SHP77 treated with DMSO at 0.1 percent for 48 hours (cell line): Measurements from ENCODE around the gene RCAN3.
"Not testable (repeated sequence)": the region's sequence is repeated elsewhere in the genome, so short reads cannot be mapped to it uniquely, and the experiment has no call there.

Source experiments
- DNase-seq: peaks from one replicate; lab custom pipeline; 2025; lab: John Stamatoyannopoulos, UW

Gene RCAN3

DNA sequence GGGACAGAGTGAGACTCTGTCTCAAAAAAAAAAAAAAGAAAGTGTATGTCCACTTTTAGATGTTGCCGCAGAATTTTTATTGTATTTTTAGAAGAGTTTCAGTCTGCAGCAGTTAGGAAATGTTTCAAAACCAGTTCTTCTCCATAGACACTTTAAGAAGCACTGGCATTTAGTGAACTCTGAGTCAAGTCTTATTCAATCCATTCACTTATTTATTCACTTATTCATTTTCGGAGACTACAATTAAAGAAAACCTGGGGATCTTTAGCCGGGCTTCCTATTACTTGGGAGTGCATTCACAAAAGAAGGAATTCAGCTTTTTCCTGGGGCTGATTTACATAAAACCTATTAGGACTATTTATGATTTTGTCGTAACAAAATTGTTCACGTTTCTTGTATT lies 12.3 kb downstream of the RCAN3 start:
- no peak for DNase-seq

DNA sequence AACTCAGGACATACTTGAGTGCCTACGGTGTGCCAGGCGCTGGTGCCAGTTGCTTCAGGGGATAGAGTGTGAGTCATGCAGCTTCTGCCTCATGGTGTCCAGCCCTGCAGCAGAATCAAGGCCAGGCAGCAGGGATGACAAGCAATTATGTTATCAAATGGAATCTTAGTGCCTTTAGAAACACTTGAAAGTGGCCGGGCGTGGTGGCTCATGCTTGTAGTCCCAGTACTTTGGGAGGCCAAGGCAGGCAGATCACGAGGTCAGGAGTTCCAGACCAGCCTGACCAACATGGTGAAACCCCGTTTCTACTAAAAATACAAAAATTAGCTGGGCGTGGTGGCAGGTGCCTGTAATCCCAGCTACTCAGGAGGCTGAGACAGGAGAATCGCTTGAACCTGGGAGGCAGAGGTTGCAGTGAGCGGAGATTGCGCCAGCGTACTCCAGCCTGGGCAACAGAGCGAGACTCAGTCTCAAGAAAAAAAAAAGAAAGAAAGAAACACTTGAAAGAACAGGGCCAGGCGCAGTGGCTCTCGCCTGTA lies 13.1 kb downstream of the RCAN3 start:
- DNase-seq, result not testable (repeated sequence)

DNA sequence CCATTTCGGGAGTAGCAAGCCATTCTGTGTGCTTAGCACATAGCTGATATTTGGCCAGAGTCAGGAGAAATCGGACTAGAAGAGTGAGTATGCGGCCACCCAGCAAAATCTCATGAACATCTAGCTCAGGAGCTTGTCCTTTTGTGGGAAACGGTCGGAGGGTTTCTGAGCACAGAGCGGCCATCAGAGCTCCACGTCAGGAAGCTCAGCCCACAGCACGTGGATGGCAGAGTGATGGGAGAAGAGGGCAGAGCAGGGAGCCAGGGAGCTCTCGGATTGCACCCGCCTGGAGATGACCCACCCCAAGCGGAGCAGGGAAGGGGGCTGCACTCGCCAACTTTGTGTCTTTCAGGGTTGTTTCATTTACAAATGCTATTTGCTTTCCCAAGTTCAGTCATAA lies 13.9 kb downstream of the RCAN3 start:
- DNase-seq, result no peak

DNA sequence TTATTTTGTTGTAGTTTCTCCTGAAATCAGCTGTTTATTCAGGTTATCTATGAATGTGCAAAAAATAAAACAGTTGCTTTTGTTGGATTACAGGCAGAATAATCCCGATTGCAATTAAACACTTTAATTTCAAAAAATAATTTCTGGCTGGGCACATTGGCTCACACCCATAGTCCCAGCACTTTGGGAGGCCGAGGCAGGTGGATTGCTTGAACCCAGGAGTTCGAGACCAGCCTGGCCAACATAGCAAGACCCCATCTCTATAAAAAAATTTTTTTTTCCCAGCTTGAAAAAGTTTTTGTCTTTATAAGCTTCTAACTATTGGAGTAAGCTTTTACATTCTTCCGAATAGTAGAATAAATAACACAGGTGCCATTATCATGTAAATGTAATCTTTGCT lies 15.3 kb downstream of the RCAN3 start:
- DNase-seq, result no peak

DNA sequence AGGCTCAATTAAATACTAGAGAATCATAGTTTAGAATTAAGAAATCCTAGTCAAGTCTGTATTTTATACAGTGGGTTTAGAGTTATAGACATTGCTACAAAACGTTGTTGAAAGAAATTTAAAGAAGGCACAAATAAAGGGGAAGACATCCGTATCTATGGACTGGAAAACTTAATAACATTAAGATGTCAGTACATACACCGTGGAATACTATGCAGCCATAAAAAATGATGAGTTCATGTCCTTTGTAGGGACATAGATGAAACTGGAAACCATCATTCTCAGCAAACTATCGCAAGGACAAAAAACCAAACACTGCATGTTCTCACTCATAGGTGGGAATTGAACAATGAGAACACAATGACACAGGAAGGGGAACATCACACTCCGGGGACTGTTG lies 17.6 kb downstream of the RCAN3 start:
- not testable (repeated sequence) for DNase-seq

DNA sequence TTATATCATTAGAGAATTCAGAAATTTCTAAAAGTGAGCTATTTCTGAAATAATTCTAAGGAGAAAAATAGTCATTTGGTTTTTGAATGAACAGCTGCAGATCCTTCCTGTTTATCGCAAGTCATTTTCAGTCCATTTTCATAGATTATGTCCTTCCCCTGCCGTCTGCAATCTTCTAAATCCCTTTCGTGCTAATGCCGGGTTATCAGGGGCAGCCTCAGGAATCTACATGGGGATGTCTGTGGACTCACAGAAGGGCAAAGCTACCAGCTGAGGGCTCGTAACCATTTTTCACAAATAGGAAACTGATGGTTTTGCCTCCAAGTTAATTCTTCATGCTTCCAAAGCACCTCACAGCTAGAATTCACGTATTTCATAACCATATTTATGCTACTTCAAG lies 23.0 kb downstream of the RCAN3 start:
- DNase-seq, result no peak

DNA sequence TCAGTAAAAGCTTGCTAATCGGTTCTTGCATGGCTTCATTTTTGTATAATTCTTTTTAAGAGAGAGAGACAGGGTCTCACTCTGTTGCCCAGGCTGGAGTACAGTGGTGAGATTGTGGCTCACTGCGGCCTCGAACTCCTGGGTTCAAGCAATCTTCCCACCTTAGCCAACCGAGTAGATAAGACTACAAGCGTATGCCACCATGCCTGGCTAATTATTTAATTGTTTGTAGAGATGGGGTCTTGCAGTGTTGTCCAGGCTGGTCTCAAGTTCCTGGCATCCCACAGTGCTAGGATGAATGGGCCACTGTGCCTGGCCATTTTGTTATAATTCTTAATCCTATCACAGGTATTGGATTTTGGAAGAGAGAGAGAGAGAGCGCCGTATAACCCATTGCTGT lies 23.4 kb downstream of the RCAN3 start:
- no peak for DNase-seq

DNA sequence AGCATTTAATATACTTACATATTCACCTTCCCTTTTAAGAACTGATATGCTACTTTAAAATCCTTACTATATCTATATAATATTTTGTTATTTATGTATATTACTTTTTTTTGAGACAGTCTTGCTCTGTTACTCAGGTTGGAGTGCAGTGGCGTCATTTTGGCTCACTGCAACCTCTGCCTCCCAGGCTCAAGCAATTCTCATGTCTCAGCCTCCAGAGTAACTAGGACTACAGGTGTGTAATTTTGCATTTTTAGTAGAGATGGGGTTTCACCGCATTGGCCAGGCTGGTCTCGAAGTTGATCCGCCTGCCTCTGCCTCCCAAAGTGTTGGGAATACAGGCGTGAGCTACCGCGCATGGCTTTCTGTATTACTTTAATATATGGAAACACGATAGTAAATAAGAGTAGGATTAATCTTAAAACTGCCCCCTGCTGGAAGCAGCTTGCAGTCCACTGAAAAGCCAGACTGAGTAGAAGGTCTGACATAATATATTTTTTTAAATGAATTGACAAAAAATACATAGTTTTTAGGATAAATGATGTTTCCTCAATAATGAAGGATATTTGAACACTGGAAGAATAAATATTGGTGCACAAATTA lies 24.4 kb downstream of the RCAN3 start:
- peak; percentile 17 for DNase-seq

DNA sequence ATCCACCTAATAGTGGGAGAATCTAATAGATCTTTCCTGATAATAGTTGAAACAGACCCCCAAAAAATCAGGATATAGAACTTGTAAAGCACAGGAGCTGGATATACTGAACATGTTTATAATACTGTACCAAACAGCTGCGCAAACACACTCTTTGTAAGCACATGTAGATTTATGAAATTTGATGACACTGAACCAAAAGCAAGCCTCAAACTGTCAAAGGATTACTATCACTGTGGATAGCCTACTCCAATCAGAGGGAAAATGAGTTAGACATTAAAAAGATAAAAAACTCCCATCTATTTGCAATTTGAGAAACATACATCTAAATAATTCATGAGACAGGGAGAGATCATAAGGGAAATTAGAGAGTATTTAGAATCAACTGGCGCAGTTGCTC lies 26.1 kb downstream of the RCAN3 start:
- DNase-seq, result peak; percentile 79

DNA sequence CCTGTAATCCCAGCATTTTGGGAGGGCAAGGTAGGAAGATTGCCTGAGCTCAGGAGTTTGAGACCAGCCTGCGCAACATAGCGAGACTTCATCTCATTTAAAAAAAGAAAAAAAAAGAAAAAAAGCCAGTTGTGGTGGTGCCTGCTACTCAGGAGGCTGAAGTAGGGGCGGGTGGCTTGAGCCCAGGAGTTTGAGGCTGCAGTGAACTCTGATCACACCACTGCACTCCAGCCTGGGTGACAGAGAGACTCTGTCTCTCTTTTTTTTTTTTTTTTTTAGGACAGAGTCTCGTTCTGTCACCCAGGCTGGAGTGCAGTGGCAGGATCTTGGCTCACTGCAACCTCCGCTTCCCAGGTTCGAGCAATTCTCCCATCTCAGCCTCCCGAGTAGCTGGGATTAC lies 26.7 kb downstream of the RCAN3 start:
- DNase-seq, result not testable (repeated sequence)

DNA sequence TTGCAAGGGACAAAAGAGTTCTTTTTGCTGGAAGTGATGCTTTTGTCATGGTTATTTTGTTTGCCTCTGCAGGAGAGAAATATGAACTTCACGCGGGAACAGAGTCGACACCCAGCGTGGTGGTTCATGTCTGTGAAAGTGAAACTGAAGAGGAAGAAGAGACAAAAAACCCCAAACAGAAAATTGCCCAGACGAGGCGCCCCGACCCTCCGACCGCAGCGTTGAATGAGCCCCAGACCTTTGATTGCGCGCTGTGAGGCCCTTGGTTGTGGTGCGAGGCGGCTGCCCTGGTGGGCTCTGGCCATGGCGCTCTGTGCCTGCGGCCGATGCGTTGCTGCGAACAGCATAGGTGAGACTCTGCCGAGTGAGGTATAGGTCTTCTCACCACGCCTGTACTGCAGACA lies 32.4 kb downstream of the RCAN3 start:
- no peak for DNase-seq

DNA sequence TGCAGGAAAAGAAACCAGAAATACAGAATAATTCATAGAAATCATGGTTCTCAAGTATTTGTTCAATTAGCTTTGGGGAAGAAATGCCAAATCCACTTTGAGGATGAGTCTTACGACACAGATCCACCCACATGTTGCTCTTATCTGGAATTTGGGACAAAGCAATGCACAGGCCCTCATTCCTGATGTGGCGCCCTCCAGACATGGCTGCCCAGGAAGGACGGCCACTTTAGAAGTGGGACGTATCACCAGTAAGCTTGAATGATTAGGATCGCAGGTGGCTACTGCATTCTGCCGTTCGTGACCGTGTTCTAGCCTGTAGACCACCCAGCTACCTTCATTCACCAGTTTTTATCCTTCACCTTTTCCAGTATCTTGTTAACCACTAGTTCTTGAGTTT lies 33.1 kb downstream of the RCAN3 start:
- DNase-seq, result no peak

DNA sequence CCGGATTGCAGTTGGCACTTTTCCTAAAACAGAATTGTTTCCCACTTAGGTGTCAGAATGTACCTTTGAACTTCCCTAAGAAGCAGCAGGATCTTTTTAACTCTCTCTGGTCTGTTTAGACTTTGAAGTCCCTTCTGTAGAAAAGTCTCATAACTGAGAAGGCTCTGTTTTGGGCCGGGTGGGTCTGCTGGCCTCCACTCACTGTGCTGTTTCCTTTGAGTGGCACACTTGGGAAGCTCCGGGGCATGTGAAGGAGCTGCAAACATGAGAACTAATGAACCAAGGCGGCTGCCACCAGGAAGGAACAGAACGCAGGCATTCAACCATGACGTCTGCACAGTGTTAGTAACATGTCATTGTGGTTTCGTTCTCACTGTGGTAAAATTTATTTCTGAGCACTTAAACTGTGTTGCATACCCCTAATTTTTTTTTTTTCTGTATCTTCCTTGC lies 33.8 kb downstream of the RCAN3 start:
- DNase-seq, result no peak

DNA sequence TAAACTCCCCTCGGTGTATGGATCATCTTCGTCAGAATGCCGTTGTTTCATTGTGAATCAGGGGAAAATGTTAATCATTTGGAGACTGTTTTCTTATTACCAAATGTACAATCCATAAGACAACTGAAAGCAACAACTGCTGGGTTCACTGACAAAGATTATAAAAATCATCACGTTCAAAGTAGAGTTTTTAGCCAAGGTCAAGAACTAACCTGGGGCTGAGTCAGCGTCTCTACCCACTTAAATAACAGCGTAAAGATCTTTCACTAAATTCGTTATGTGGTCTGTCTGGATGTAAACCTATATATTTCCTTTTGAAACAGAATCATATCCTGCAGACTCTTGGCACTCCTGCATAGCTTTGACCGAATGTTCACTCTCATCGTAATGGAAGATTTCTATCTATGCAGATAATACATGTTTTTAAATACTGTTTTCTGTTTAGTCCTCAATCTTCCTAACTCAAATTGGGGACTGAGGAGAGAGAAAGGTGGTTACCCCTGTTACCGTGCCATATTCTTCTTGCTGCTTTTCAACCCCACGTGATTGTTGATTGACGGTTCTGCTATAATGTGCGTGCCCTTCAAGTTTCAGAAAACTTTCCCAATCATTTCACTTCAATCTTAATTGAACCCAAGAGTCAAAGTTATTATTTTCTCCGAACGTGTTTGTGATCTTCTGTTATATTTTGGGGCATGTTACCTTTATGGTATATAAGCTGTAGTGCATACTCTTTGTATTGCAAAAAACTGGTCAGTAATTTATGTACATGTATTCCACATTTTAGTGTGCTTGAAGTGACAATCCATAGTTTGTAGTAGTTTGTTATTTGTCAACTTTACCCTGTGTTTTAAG lies 37.6 kb downstream of the RCAN3 start:
- DNase-seq, result no peak

DNA sequence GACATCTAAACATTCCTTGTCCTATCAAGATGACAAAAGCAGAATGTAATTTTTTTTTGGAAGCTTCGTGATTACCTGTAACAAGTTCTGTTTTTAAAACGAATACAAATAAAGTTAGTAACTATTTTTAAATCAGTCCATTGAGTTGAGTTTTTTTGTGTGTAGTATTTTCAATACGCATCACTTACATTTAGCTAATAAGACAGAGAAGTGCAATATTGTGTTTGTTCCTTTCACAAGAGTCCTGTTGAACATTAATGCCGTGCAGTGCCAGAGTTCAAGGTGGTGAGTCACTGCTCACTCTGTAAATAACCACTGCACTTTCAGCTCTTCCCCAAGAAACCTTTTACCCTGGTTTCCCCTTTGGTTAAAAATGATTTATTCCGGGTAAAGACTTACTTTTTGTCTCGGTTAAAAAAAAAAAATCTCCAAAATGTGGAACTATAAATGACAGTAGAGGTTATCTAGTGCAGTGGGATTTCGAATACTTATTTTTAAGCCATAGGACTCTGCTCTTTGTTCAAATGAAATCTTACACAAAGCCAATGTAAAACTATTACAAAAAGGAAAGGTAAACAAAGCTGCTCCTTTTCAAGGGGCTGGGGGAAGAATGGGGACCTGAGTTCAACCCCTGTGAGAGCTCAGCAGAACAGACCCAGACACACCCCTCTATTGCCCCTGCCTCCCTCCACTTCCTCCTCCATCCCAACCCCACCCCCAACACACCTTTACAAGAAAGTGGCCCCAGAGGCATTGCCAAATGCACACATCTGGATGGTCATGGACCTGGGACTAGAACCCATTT lies 38.5 kb downstream of the RCAN3 start:
- no peak for DNase-seq

DNA sequence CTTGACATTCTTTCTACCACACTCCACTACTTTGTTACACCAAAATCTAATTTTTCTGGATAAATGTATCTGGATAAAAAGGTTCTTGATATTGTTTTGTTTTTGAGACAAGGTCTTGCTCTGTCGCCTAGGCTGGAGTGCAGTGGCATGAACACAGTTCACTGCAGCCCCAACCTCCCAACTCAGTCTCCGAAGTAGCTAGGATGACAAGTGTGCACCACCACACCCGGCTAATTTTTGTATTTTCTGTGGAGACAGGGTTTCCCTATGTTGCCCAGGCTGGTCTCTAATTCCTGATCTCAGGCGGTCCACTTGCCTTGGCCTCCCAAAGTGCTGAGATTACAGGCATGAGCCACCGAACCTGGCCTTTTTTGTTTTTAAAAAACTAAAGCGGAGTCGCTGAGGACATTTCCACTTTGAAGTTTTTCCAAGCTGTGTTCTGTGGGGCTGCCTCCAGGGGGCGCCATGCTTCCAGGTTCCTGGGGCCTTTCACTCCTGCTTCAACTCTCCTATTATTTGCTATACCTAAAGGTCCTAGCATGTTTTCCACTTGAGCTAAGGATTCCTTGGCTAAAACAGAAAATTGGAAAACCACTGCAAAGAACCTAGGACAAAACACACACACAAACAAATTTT lies 39.2 kb downstream of the RCAN3 start:
- DNase-seq, result peak; percentile 6

DNA sequence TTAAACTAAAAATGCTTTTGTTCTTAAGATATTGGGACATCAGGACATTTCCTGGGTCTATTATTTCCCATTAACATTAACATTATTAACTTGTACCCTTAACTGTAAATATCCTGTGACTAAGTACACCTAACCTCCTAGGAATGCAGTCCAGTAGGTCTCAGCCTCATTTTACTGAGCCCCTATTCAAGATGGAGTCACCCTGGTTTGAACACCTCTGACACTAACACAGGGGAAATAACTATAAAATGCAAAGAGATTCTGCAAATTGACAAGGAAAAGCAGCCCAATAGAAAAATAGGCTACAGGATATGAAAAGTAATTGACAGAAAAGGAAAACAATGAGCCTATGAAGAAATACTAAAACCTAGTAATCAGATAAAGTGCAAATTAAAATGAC lies 41.6 kb downstream of the RCAN3 start:
- DNase-seq, result no peak

DNA sequence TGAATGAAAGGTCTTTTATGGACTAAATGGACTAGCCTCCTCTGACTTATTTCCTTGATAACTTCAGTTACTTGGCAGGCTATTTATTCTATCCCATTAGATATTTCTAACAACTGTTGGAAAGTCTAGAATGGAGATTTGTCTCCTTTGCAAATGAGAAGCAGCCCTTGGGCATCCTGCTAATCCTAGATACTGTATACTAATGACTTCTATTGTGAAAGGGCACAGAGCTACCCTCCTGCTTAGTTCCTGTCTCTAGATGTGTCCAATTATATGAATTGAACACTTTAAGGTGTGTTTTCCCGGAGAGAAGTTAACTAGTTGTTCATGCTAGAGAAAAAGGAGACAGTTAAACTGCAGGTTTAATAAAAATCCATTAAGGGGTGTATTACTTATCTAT lies 43.0 kb downstream of the RCAN3 start:
- DNase-seq, result no peak

DNA sequence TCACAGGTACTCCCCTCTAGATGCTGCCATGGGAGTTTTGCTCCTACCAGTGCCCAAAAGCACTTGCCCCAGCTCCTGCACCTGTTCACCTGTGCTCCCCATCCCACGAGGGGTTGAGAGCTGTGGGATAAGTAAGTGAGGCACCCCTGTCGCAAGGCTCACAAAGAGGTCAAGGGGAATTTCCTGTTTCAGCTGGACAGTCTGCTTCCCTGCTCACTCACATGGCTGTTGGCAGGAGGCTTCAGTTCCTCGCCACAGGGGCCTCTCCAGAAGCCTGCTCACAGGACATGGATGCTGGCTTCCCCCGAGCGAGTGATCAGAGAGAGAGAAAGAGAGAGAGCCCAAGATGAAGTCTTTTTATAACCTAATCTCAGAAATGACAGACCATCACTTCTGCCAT lies 44.6 kb downstream of the RCAN3 start:
- no peak for DNase-seq

DNA sequence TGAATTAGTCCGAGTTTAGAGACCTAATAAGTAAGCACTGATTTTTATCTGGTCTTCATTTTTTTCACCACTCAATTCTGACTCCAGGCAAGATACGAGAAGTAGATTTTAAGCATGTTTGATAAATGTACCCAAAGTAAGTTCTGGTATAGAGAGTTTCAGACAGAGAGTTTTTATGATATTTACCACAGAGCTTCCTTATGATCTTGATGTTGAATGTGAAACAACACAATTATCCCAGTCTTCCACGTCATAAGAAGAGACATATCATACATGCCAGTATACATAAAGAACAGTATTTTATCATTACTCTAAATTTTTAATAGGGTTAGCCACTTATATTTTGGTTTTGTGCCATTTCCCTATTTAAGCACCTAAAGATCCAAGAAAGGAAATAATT lies 45.4 kb downstream of the RCAN3 start:
- no peak for DNase-seq

DNA sequence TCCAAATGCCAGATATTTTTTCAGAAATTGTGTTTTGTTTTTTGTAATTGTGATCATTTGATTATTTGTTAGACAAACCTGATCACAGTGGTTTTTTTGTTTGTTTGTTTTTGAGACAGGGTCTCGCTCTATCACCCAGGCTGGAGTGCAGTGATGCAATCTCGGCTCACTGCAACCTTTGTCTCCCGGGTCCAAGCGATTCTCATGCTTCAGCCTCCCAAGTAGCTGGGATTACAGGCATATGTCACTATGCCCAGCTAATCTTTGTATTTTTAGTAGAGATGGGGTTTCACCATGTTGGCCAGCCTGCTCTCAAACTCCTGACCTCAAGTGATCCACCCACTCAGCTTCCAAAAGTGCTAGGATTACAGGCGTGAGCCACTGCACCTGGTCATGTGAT lies 46.6 kb downstream of the RCAN3 start:
- not testable (repeated sequence) for DNase-seq

DNA sequence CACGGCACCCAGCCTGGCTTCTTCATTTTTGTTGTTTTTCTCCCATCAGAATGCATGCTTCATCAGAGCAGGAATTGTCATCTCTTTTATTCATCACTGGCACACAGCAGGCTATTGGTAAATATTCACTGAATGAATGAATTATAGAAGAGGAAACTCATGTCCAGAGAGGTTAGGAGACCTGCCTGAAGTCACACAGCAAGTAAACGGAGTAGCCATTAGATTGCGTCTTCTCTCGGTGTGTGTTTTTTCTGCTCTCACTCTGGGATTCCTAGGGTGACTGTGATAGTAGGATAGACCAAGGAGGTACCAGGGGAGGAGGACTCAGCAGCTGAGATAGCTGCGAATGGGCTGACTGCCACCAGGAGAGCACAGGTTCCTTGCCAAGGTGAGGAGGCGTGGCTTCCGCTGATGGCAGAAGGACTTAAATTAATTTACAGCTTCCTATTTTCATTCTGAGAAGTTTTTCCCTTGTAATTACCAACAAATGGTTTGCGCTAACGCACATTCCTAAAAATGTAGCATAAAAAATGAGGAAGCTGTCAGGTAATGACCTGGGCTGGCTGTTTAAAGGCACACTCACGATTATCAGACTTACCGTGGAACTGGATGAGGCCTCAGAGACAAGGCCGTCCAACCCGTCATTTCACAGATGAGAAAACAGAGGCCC lies 48.8 kb downstream of the RCAN3 start:
- no peak for DNase-seq
